GM10266 (cell line): ENCODE data around the gene UBL3.

Experiments used
- DNase-seq: peaks from one replicate; pipeline ENCODE4 v3.0.0; 2012; ENCODE audit errors: extremely low spot score
- CTCF ChIP-seq: IDR thresholded peaks from 2 replicates; pipeline ENCODE4 v1.5.1; 2012; ENCODE audit warnings: mild to moderate bottlenecking, low read depth; ENCODE audit not compliant: control insufficient read depth, insufficient read depth; ENCODE audit errors: missing control alignments

The UBL3 gene

GRCh38 chr13:29816715-29817114 lies 33.7 kb downstream of the UBL3 start:
- TF ChIP-seq CTCF: no peak
- DNase-seq: no peak

GRCh38 chr13:29815336-29815735 lies 35.1 kb downstream of the UBL3 start:
- DNase-seq: no peak
- no peak for TF ChIP-seq CTCF

GRCh38 chr13:29810898-29811297 lies 39.5 kb downstream of the UBL3 start:
- no peak for TF ChIP-seq CTCF
- no peak for DNase-seq

- TF ChIP-seq CTCF: no peak
- DNase-seq: no peak
Measured at GRCh38 chr13:29810145-29810742, 40.2 kb downstream of the UBL3 start.

- DNase-seq: no peak
- no peak for TF ChIP-seq CTCF
Measured at GRCh38 chr13:29808264-29808663, 42.2 kb downstream of the UBL3 start.

GRCh38 chr13:29805994-29806979 lies 44.1 kb downstream of the UBL3 start:
- no peak for TF ChIP-seq CTCF
- DNase-seq: no peak

- no peak for TF ChIP-seq CTCF
- no peak for DNase-seq
Measured at GRCh38 chr13:29803221-29803620, 47.2 kb downstream of the UBL3 start.
